NCI-H1694 (cell line): ENCODE results near the gene PCP2.

Source experiments
- DNase-seq: peaks from one replicate; lab custom pipeline; 2025; lab: John Stamatoyannopoulos, UW

PCP2 gene

GRCh38 chr19:7596211-7596937, 37.1 kb downstream of the PCP2 start:
- no peak for DNase-seq

- peak; percentile 37 for DNase-seq
Observed at GRCh38 chr19:7595466-7596133, 37.9 kb downstream of the PCP2 start, which contains the start of gene CAMSAP3. Gene CAMSAP3 (plus strand): TSS chr19:7595863. CDS start chr19:7596003, 140 bp downstream.

GRCh38 chr19:7590256-7590655, 43.3 kb downstream of the PCP2 start:
- DNase-seq = no peak

- DNase-seq = no peak
Observed at GRCh38 chr19:7589822-7590221, 43.7 kb downstream of the PCP2 start.

GRCh38 chr19:7582446-7582845, 51.1 kb downstream of the PCP2 start:
- no peak for DNase-seq
